Suppressor macrophage (primary cell): ENCODE results near the gene ZMIZ1.
A peak's percentile ranks its signal among the peaks of the same experiment; 100 is the strongest.

Source experiments
- DNase-seq, 4 experiments: peaks; one replicate each; pipeline ENCODE4 v3.0.0-alpha.2; 2020 to 2022

Gene ZMIZ1

GRCh38 chr10:79155301-79156081, 86.7 kb downstream of the ZMIZ1 start:
- peak; percentile 79 to 87 (median 86) for DNase-seq

GRCh38 chr10:79156334-79157274, 87.8 kb downstream of the ZMIZ1 start:
- no peak for DNase-seq

GRCh38 chr10:79158004-79158340, 89.2 kb downstream of the ZMIZ1 start:
- DNase-seq = no peak

- no peak for DNase-seq
These were observed 89.8 kb downstream of the ZMIZ1 start for GRCh38 chr10:79158402-79159097.

- peak in 2 of 4 experiments; percentile 37 for DNase-seq
These were observed 90.4 kb downstream of the ZMIZ1 start for GRCh38 chr10:79159141-79159651.

GRCh38 chr10:79159785-79160184, 91.0 kb downstream of the ZMIZ1 start:
- peak in 3 of 4 experiments; percentile 33 to 54 (median 43) for DNase-seq

- DNase-seq = no peak
These were observed 91.4 kb downstream of the ZMIZ1 start for GRCh38 chr10:79160191-79160590.

GRCh38 chr10:79161557-79161956, 92.8 kb downstream of the ZMIZ1 start:
- no peak for DNase-seq

GRCh38 chr10:79162022-79162421, 93.3 kb downstream of the ZMIZ1 start:
- DNase-seq = no peak

GRCh38 chr10:79162861-79163665, 94.3 kb downstream of the ZMIZ1 start:
- DNase-seq = no peak

- no peak for DNase-seq
These were observed 94.9 kb downstream of the ZMIZ1 start for GRCh38 chr10:79163666-79163975.

- DNase-seq = no peak
These were observed 95.3 kb downstream of the ZMIZ1 start for GRCh38 chr10:79164075-79164474.

GRCh38 chr10:79165070-79165778, 96.5 kb downstream of the ZMIZ1 start:
- DNase-seq = no peak

- DNase-seq = no peak
These were observed 97.6 kb downstream of the ZMIZ1 start for GRCh38 chr10:79166312-79166721.

- no peak for DNase-seq
These were observed 98.0 kb downstream of the ZMIZ1 start for GRCh38 chr10:79166741-79167140.

- DNase-seq = no peak
These were observed 98.8 kb downstream of the ZMIZ1 start for GRCh38 chr10:79167537-79167936.

- no peak for DNase-seq
These were observed 99.4 kb downstream of the ZMIZ1 start for GRCh38 chr10:79168210-79168609.

- DNase-seq = no peak
These were observed 101.5 kb downstream of the ZMIZ1 start for GRCh38 chr10:79170226-79170752.

GRCh38 chr10:79170993-79171392, 102.2 kb downstream of the ZMIZ1 start:
- no peak for DNase-seq

GRCh38 chr10:79171504-79171903, 102.7 kb downstream of the ZMIZ1 start:
- DNase-seq = no peak

- DNase-seq = no peak
These were observed 104.1 kb downstream of the ZMIZ1 start for GRCh38 chr10:79172881-79173280.
